ENCODE measurements around the gene PDCD11. TPM values are rescaled to one million over a fixed set of nuclear protein-coding genes. Genes with fewer than 3 reads are reported as not detected.

The PDCD11 gene
- total and polyA plus RNA-seq, 2 of the 8 experiments (the other 6 are each of a cell fraction or from before 2014, with no cell fraction given): 18.1 to 79.1 TPM

- Histone ChIP-seq H3K4me1 (replicated peaks in 1 of 4; ENCODE audit: control insufficient read depth in 3 of 4, insufficient read depth in 4 of 4, low read length in 3 of 4) (peaks cover 0 to 16% (median 9%) of the 10 kb centered on the region in 4 experiments; a peak in 6 of 7 replicates), H2BK12ac (ENCODE audit: low read depth, low read length) (peak overlapping the region; percentile 39; the same call in 1 of the 2 replicates), H3K9me3 (ENCODE audit: insufficient read depth in 2 of 2, low read depth in 1 of 2, low read length in 1 of 2) (no peaks in the 10 kb centered on the region), H4K8ac (ENCODE audit: extremely low read depth, insufficient read depth, low read length) (no peak overlapping the region), H4K5ac (ENCODE audit: insufficient read length, low read depth, low read length) (no peak overlapping the region), H3K79me1 (ENCODE audit: low read depth, low read length) (no peaks in the 10 kb centered on the region), H3K4ac (replicated peaks; ENCODE audit: insufficient read length, low read depth, low read length) (no peak overlapping the region), H4K20me1 (replicated peaks in 1 of 2; ENCODE audit: control insufficient read depth in 1 of 2, insufficient read depth in 2 of 2, low read length in 2 of 2) (no peaks in the 10 kb centered on the region), H3K23ac (ENCODE audit: insufficient read length) (no peak overlapping the region), H2BK15ac (ENCODE audit: low read length) (no peak overlapping the region), H2BK20ac (ENCODE audit: low read length) (0 out of 2 replicates have a peak overlapping the region, but pooled peaks have one; percentile 32), H3K27me3 (replicated peaks in 1 of 4; ENCODE audit: control insufficient read depth in 3 of 4, extremely low read depth in 1 of 4, insufficient read depth in 3 of 4, low read length in 3 of 4) (no peaks in the 10 kb centered on the region; a peak in 2 of 7 replicates), H3K79me2 (ENCODE audit: control insufficient read depth in 1 of 2, insufficient read depth in 2 of 2, low read length in 2 of 2) (no peaks in the 10 kb centered on the region), H2BK5ac (ENCODE audit: low read depth, low read length) (no peak overlapping the region), H4K91ac (replicated peaks; ENCODE audit: insufficient read length, low read length) (peak overlapping the region; percentile 62), H3K36me3 (ENCODE audit: control insufficient read depth in 2 of 4, insufficient read depth in 4 of 4, low read length in 3 of 4) (no peaks in the 10 kb centered on the region), H2BK120ac (replicated peaks; ENCODE audit: low read depth, low read length) (no peak overlapping the region), H3K23me2 (ENCODE audit: low read depth, low read length) (peaks cover 4% of the 10 kb centered on the region; the same call in 1 of the 2 replicates), H2AK5ac (ENCODE audit: low read depth, low read length) (no peak overlapping the region), H3K27ac (ENCODE audit: low read depth, low read length) (no peak overlapping the region), H3K14ac (ENCODE audit: insufficient read length) (no peak overlapping the region), H2AFZ (ENCODE audit: low read length) (no peak overlapping the region), H3K18ac (ENCODE audit: extremely low read depth, low read length) (no peak overlapping the region), H3K9ac (replicated peaks in 1 of 4; ENCODE audit: extremely low read depth in 1 of 4, low read depth in 3 of 4, low read length in 3 of 4) (no peak overlapping the region), H3K4me3 (ENCODE audit: extremely low read depth in 1 of 4, insufficient read depth in 2 of 4, low read depth in 3 of 4, low read length in 4 of 4) (no peak overlapping the region), H3K56ac (replicated peaks; ENCODE audit: insufficient read length, low read depth, low read length) (no peak overlapping the region), H3K4me2 (ENCODE audit: insufficient read depth in 1 of 2, low read depth in 2 of 2, low read length in 2 of 2) (no peak overlapping the region)
- WGBS, 2 experiments (ENCODE audit: extremely low coverage in 1 of 2, insufficient coverage in 1 of 2, insufficient read length in 1 of 2, insufficient replicate concordance in 2 of 2, low coverage in 1 of 2, low lambda C conversion rate in 2 of 2, missing lambda C conversion rate in 1 of 2): 73% methylated on average over 2 of the region's 2 CpGs; no CpG with 5 or more reads in 1 of the 2 experiments
- DNase-seq (ENCODE audit: low read depth in 1 of 2, low spot score in 2 of 2) (no peak), FAIRE-seq (no peak)
- ChIA-PET CTCF (ENCODE audit: partially characterized antibody) (interaction anchor here (0.8 to 9.0 kb wide), 8 partner anchors 8 to 92 kb away, joined by 3 to 71 read pairs (median 4); no protein-coding TSS in a partner anchor), POLR2A (ENCODE audit: partially characterized antibody) (interaction anchor here (1.2 to 1.6 kb wide), 3 partner anchors 11 to 17 kb away, joined by 3 read pairs; partner anchors contain the start of gene CALHM1)
- no peak for TF ChIP-seq RFX5 (IDR thresholded peaks at IDR 0.05; ENCODE audit: borderline replicate concordance, low read depth, low read length)
- TF ChIP-seq RNF2 (IDR thresholded peaks at IDR 0.05; ENCODE audit: borderline replicate concordance, low read depth, low read length, missing control alignments, poor library complexity, severe bottlenecking): no peak
- no peak for TF ChIP-seq SP1 (IDR thresholded peaks at IDR 0.05; ENCODE audit: low read depth, low read length)
- no peak for TF ChIP-seq TCF12 (IDR thresholded peaks at IDR 0.05; ENCODE audit: low read depth, low read length)
- no peak for TF ChIP-seq NRF1 (IDR thresholded peaks at IDR 0.05; ENCODE audit: low read depth, low read length)
- TF ChIP-seq, protein P1, sequence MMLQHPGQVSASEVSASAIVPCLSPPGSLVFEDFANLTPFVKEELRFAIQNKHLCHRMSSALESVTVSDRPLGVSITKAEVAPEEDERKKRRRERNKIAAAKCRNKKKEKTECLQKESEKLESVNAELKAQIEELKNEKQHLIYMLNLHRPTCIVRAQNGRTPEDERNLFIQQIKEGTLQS (IDR thresholded peaks at IDR 0.05; ENCODE audit: insufficient read depth, low read depth, low read length): no peak
- no peak for TF ChIP-seq CHD1 (IDR thresholded peaks at IDR 0.05; ENCODE audit: low read depth, low read length)
- TF ChIP-seq CTBP2 (IDR thresholded peaks at IDR 0.05; ENCODE audit: borderline replicate concordance, insufficient read depth, insufficient read length, low read length): no peak
- TF ChIP-seq SAP30 (IDR thresholded peaks at IDR 0.05; ENCODE audit: insufficient read depth, insufficient replicate concordance, low read length): no peak
- no peak for TF ChIP-seq CBX8 (IDR thresholded peaks at IDR 0.05; ENCODE audit: borderline replicate concordance, low read depth, low read length)
- TF ChIP-seq EZH2 (IDR thresholded peaks at IDR 0.05; ENCODE audit: low read depth, low read length, severe bottlenecking): no peak
- TF ChIP-seq BACH1 (IDR thresholded peaks at IDR 0.05; ENCODE audit: low read length): no peak
- no peak for TF ChIP-seq TAF7 (optimal IDR thresholded peaks at IDR 0.05; ENCODE audit: borderline replicate concordance, low read depth, low read length)
These were observed 75.6 kb downstream of the PDCD11 start for GRCh38 chr10:103472005-103472404.
